B cell (primary cell): ENCODE measurements around the gene OR2T2. TPM values are rescaled to one million over a fixed set of nuclear protein-coding genes. Genes with fewer than 3 reads are reported as not detected.
"Not testable (repeated sequence)": the region's sequence is repeated elsewhere in the genome, so short reads cannot be mapped to it uniquely, and the experiment has no call there.

Experiments
- ATAC-seq: fragments of 200-7000 bp; cut with Tn5 transposase; one replicate; pipeline ENCODE4 v1.10.0; 2021; ENCODE audit warnings: low read depth, mild to moderate bottlenecking, moderate number of reproducible peaks, moderate library complexity
- CTCF ChIA-PET: fragments of 350-600 bp; sonication (Branson Sonifier 250); formaldehyde crosslinking; loops from one replicate; lab custom pipeline; 2021; ENCODE audit warnings: antibody characterized with exemption, inconsistent platforms; lab: Charles Lee
- POLR2A ChIA-PET: fragments of 350-600 bp; sonication (Branson Sonifier 250); formaldehyde crosslinking; loops from one replicate; lab custom pipeline; 2021; ENCODE audit warnings: antibody characterized with exemption; lab: Charles Lee
- DNase-seq: peaks from one replicate; pipeline ENCODE4 v3.0.0; 2013
- H2AFZ ChIP-seq: 2 replicates; pipeline ENCODE4 v1.6.1; 2012; ENCODE audit warnings: mild to moderate bottlenecking, low read depth, low read length; ENCODE audit not compliant: insufficient read depth, poor library complexity, severe bottlenecking
- H3K27ac ChIP-seq, 2 donors: 1 replicate in 1 of 2; 2 replicates in 1 of 2; pipeline ENCODE4 v1.5.1; 2012 to 2013; ENCODE audit warnings: low read length in 2 of 2, mild to moderate bottlenecking in 2 of 2, moderate library complexity in 1 of 2
- H3K27me3 ChIP-seq, 4 experiments: fragments of 200-600 bp in 1 of 4; sonication (generic) in 1 of 4; replicated peaks in 1 of 4; 1 replicate in 2 of 4; 2 replicates in 2 of 4; pipeline versions ENCODE4 v1.6.1 to v1.7.0; 2013 to 2016; ENCODE audit warnings: low read length in 3 of 4, mild to moderate bottlenecking in 2 of 4, mixed read lengths in 1 of 4, moderate library complexity in 1 of 4; ENCODE audit not compliant: insufficient read depth in 4 of 4, control insufficient read depth in 3 of 4; ENCODE audit errors: control extremely low read depth in 1 of 4
- H3K36me3 ChIP-seq, 2 experiments: replicated peaks in 1 of 2; 1 replicate in 1 of 2; 2 replicates in 1 of 2; pipeline versions ENCODE4 v1.6.1 to v1.7.1; 2013; ENCODE audit warnings: low read length in 1 of 2; ENCODE audit not compliant: insufficient read depth in 2 of 2, control insufficient read depth in 1 of 2; ENCODE audit errors: control extremely low read depth in 1 of 2, extremely low read depth in 1 of 2
- H3K4me1 ChIP-seq, 2 donors: fragments of 200-600 bp in 1 of 2; sonication (generic) in 1 of 2; 1 replicate in 1 of 2; 2 replicates in 1 of 2; pipeline versions ENCODE4 v1.5.1 to v1.6.1; 2013 to 2017; ENCODE audit warnings: low read length in 2 of 2; ENCODE audit not compliant: control insufficient read depth in 2 of 2, insufficient read depth in 2 of 2
- H3K4me2 ChIP-seq: replicated peaks from 2 replicates; pipeline ENCODE3; 2012; ENCODE audit warnings: mild to moderate bottlenecking, low read depth, low read length; ENCODE audit not compliant: poor library complexity, severe bottlenecking
- H3K4me3 ChIP-seq, 5 experiments: fragments of 200-600 bp in 1 of 5; sonication (generic) in 1 of 5; 1 replicate in 3 of 5; 2 replicates in 2 of 5; pipeline versions ENCODE4 v1.5.1 to v1.7.0; 2011 to 2016; ENCODE audit warnings: low read length in 4 of 5, mild to moderate bottlenecking in 4 of 5, low read depth in 2 of 5, control low read depth in 1 of 5, moderate library complexity in 1 of 5; ENCODE audit not compliant: insufficient read depth in 1 of 5; ENCODE audit errors: control extremely low read depth in 1 of 5, extremely low read depth in 1 of 5
- H3K79me2 ChIP-seq: fragments of 200-600 bp; sonication (generic); one replicate; pipeline ENCODE4 v1.6.0; 2016; ENCODE audit warnings: low read length; ENCODE audit not compliant: control insufficient read depth, insufficient read depth
- H3K9ac ChIP-seq: fragments of 200-600 bp; sonication (generic); 2 replicates; pipeline ENCODE4 v1.6.1; 2017; ENCODE audit warnings: mild to moderate bottlenecking, low read length, moderate library complexity
- H3K9me3 ChIP-seq, 3 donors: one replicate each; pipeline versions ENCODE4 v1.6.1 to v1.7.1; 2013; ENCODE audit warnings: low read length in 2 of 3; ENCODE audit not compliant: control insufficient read depth in 2 of 3, insufficient read depth in 1 of 3; ENCODE audit errors: control extremely low read depth in 1 of 3
- H4K20me1 ChIP-seq: 2 replicates; pipeline ENCODE4 v1.6.0; 2012; ENCODE audit warnings: mild to moderate bottlenecking, low read length; ENCODE audit not compliant: insufficient read depth, control insufficient read depth, poor library complexity, severe bottlenecking
- H3K27ac Mint-ChIP-seq: one replicate; pipeline ENCODE4 v1.8.0; 2021; ENCODE audit warnings: mixed read lengths
- H3K27me3 Mint-ChIP-seq: one replicate; pipeline ENCODE4 v1.8.0; 2021; ENCODE audit warnings: mixed read lengths
- H3K4me1 Mint-ChIP-seq: one replicate; pipeline ENCODE4 v1.8.0; 2021; ENCODE audit warnings: mixed read lengths
- H3K4me3 Mint-ChIP-seq: one replicate; pipeline ENCODE4 v1.8.0; 2021; ENCODE audit warnings: mixed read lengths
- H3K9me3 Mint-ChIP-seq: one replicate; pipeline ENCODE4 v1.8.0; 2022; ENCODE audit warnings: mixed read lengths; ENCODE audit not compliant: insufficient read depth
- WGBS: methylation state at CpG from one replicate; pipeline ENCODE4 v1.1.5; 2013; ENCODE audit warnings: missing lambda C conversion rate; ENCODE audit not compliant: insufficient coverage; 5-methylcytosine and 5-hydroxymethylcytosine counted together
- intact Hi-C: fragments of 100-400 bp; cut with micrococcal nuclease; formaldehyde crosslinking; loops from one replicate; pipeline ENCODE4 v1.10.0; 2022
- polyA plus RNA-seq: library from polyadenylated mRNA; depleted of rRNA; stranded (reverse); fragments of >200 nt; gene quantifications from 2 replicates; pipeline ENCODE4 v1.2.3, GENCODE V29; 2012
- total RNA-seq, 2 donors: library from RNA; stranded (reverse); fragments of 120-200 nt in 1 of 2; gene quantifications; 1 replicate in 1 of 2; 2 replicates in 1 of 2; pipeline versions ENCODE4 v1.2.3 to v1.2.4, GENCODE V29; 2013 to 2022

The OR2T2 gene
- total and polyA plus RNA-seq, 2 donors (not counting 1 experiment from before 2014, with no cell fraction given), result 0.48 to 3.9 TPM

DNA sequence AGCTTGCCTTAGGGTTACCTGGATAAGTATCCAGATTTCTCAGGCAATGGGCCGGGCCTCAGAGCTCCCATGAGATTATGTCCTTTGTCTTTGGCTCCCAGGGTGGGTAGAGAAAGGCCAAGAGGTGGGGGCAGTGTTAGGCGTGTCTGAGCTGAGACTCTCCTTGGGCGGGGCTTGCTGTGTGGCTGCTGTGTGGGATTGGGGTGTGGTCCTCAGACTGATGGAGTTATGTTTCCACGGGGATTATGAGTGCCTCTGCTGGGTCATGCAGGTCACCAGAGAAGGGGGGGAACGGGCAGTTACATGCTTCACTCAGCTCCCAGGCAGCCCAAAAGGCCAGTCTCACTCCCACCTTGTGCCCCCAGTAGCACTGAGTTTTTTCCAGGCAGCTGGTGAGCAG, 51.2 kb downstream of the OR2T2 start:
- H3K79me2 ChIP-seq, H3K9ac ChIP-seq, H3K4me3 ChIP-seq, H3K9me3 ChIP-seq, H3K27me3 ChIP-seq, intact Hi-C loops, H3K27ac ChIP-seq, H3K9me3 Mint-ChIP-seq, H3K4me3 Mint-ChIP-seq, H3K27ac Mint-ChIP-seq, H3K36me3 ChIP-seq, ATAC-seq, H3K4me1 Mint-ChIP-seq, POLR2A ChIA-PET, CTCF ChIA-PET, H2AFZ ChIP-seq, DNase-seq, H3K4me1 ChIP-seq, H3K4me2 ChIP-seq, H3K27me3 Mint-ChIP-seq, H4K20me1 ChIP-seq: not testable (repeated sequence)
- no CpG with 5 or more reads among the region's 5 CpGs for WGBS

DNA sequence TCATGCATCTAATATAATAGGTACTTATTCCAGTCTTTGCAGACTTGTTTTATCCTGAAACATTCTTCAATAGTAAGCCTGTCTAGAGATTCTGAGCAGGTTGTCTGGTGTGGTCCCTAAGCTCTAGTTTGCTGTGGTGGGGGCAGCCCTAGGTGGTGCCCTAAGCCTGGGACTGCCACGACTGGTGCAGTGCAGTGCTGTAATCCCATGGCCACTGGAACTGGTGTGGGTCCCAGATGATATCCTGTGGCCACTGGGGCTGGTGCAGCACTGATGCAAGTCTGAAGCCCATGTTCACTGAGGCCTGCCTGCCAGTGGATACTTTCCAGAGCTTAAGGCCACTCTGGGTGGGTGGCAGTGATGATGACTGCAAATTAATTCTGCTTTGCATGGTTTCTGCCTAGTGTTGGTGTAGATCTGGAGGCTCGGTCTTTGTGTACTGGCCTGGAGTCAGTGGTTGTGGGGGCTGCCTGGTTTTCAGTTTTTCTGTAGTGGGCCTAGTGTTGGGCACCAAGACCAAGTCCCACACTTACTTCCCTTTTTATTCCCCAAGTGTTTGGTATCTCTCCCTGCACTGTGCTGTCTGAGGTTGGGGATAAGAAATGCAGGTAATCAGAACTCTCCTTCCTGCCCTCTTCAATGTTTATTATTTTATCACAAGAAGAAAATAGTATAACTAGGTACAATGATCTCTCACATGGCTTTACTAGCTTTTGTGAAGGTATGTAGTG, 55.0 kb downstream of the OR2T2 start:
- ATAC-seq, H3K4me3 Mint-ChIP-seq, H2AFZ ChIP-seq, H3K27me3 ChIP-seq, H3K4me2 ChIP-seq, H3K9ac ChIP-seq, H3K27me3 Mint-ChIP-seq, CTCF ChIA-PET, POLR2A ChIA-PET, H3K79me2 ChIP-seq, H3K36me3 ChIP-seq, H3K9me3 Mint-ChIP-seq, intact Hi-C loops, H3K4me1 Mint-ChIP-seq, H3K9me3 ChIP-seq, H3K27ac Mint-ChIP-seq, H3K27ac ChIP-seq, H3K4me3 ChIP-seq, H3K4me1 ChIP-seq, H4K20me1 ChIP-seq, DNase-seq: not testable (repeated sequence)
- no CpG with 5 or more reads among the region's 2 CpGs for WGBS

Other genes starting within 250 kb of the OR2T2 start
- not detected in 2 replicates for gene OR2M3, start 248.4 kb upstream of the OR2T2 start, total RNA-seq
- gene OR2M3, start 248.4 kb upstream of the OR2T2 start, polyA plus RNA-seq, result not detected in 2 replicates
- not detected in 2 replicates for gene OR2M4, start 214.2 kb upstream of the OR2T2 start, total RNA-seq
- 0.01 TPM in 1 of 2 replicates, not detected in the other for gene OR2M4, start 214.2 kb upstream of the OR2T2 start, polyA plus RNA-seq
- not detected in 2 replicates for gene OR2T33, start 167.7 kb upstream of the OR2T2 start, total RNA-seq
- gene OR2T33, start 167.7 kb upstream of the OR2T2 start, polyA plus RNA-seq, result not detected in 2 replicates
- not detected in 2 replicates for gene OR2T12, start 142.2 kb upstream of the OR2T2 start, total RNA-seq
- gene OR2T12, start 142.2 kb upstream of the OR2T2 start, polyA plus RNA-seq, result not detected in 2 replicates
- not detected in 2 replicates for gene OR2M7, start 121.1 kb upstream of the OR2T2 start, total RNA-seq
- gene OR2M7, start 121.1 kb upstream of the OR2T2 start, polyA plus RNA-seq, result not detected in 2 replicates
- gene OR14C36, start 96.9 kb upstream of the OR2T2 start, total RNA-seq, result not detected in 2 replicates
- gene OR14C36, start 96.9 kb upstream of the OR2T2 start, polyA plus RNA-seq, result not detected in 2 replicates
- not detected in 2 replicates for gene OR2T4, start 84.0 kb upstream of the OR2T2 start, total RNA-seq
- not detected in 2 replicates for gene OR2T4, start 84.0 kb upstream of the OR2T2 start, polyA plus RNA-seq
- not detected in 2 replicates for gene OR2T6, start 69.9 kb upstream of the OR2T2 start, total RNA-seq
- gene OR2T6, start 69.9 kb upstream of the OR2T2 start, polyA plus RNA-seq, result not detected in 2 replicates
- gene OR2T1, start 42.6 kb upstream of the OR2T2 start, total RNA-seq, result not detected in 2 replicates
- not detected in 2 replicates for gene OR2T1, start 42.6 kb upstream of the OR2T2 start, polyA plus RNA-seq
- 1.4 and 1.8 TPM in 2 replicates for gene OR2T3, start 27.7 kb downstream of the OR2T2 start, total RNA-seq
- gene OR2T3, start 27.7 kb downstream of the OR2T2 start, polyA plus RNA-seq, result 0.89 and 1.2 TPM in 2 replicates
- 0.44 TPM in 1 of 2 replicates, not detected in the other for gene OR2T5, start 43.0 kb downstream of the OR2T2 start, total RNA-seq
- 0.16 TPM in 1 of 2 replicates, not detected in the other for gene OR2T5, start 43.0 kb downstream of the OR2T2 start, polyA plus RNA-seq
- 1.7 and 1.8 TPM in 2 replicates for gene OR2G6, start 62.4 kb downstream of the OR2T2 start, total RNA-seq
- gene OR2G6, start 62.4 kb downstream of the OR2T2 start, polyA plus RNA-seq, result 0.03 and 0.24 TPM in 2 replicates
- 1.9 and 3.1 TPM in 2 replicates for gene OR2T29, start 117.1 kb downstream of the OR2T2 start, total RNA-seq
- 0.40 TPM in 1 of 2 replicates, not detected in the other for gene OR2T29, start 117.1 kb downstream of the OR2T2 start, polyA plus RNA-seq
- 1.7 and 1.9 TPM in 2 replicates for gene OR2T34, start 129.1 kb downstream of the OR2T2 start, total RNA-seq
- gene OR2T34, start 129.1 kb downstream of the OR2T2 start, polyA plus RNA-seq, result 0.28 and 0.89 TPM in 2 replicates
- gene OR2T10, start 152.1 kb downstream of the OR2T2 start, total RNA-seq, result 2.5 and 3.8 TPM in 2 replicates
- gene OR2T10, start 152.1 kb downstream of the OR2T2 start, polyA plus RNA-seq, result 0.27 and 0.74 TPM in 2 replicates
- 3.6 and 4.9 TPM in 2 replicates for gene OR2T11, start 189.5 kb downstream of the OR2T2 start, total RNA-seq
- gene OR2T11, start 189.5 kb downstream of the OR2T2 start, polyA plus RNA-seq, result 0.07 and 0.12 TPM in 2 replicates
- 0.30 and 0.39 TPM in 2 replicates for gene OR2T35, start 199.6 kb downstream of the OR2T2 start, total RNA-seq
- 0.10 TPM in 1 of 2 replicates, not detected in the other for gene OR2T35, start 199.6 kb downstream of the OR2T2 start, polyA plus RNA-seq
- not detected in 2 replicates for gene OR2T27, start 209.9 kb downstream of the OR2T2 start, total RNA-seq
- 0.10 TPM in 1 of 2 replicates, not detected in the other for gene OR2T27, start 209.9 kb downstream of the OR2T2 start, polyA plus RNA-seq